Lung (tissue), 12 donors: ENCODE results near the gene IGIP. TPM values are rescaled to one million over a fixed set of nuclear protein-coding genes. Genes with fewer than 3 reads are reported as not detected.
"Not testable (repeated sequence)": the region's sequence is repeated elsewhere in the genome, so short reads cannot be mapped to it uniquely, and the experiment has no call there.

ENCODE experiments used
- ATAC-seq: fragments of 200-7000 bp; cut with Tn5 transposase; one replicate; pipeline ENCODE4 v1.9.1; 2020; ENCODE audit warnings: moderate number of reproducible peaks; ENCODE audit not compliant: insufficient read depth, low FRiP score
- DNase-seq, 3 donors: peaks; one replicate each; pipeline ENCODE4 v3.0.0-alpha.2; 2013 to 2017
- H3K27ac ChIP-seq, 2 donors: one replicate each; pipeline ENCODE4 v1.5.1; 2013; ENCODE audit warnings: mild to moderate bottlenecking in 2 of 2, moderate library complexity in 2 of 2, control low read depth in 1 of 2, inconsistent platforms in 1 of 2, low read depth in 1 of 2, low read length in 1 of 2
- H3K27me3 ChIP-seq, 3 donors: one replicate each; pipeline ENCODE4 v1.5.1; 2013; ENCODE audit warnings: low read length in 2 of 3; ENCODE audit not compliant: control insufficient read depth in 3 of 3, insufficient read depth in 3 of 3
- H3K36me3 ChIP-seq, 4 donors: one replicate each; pipeline ENCODE4 v1.5.1; 2013; ENCODE audit warnings: low read length in 4 of 4, mild to moderate bottlenecking in 1 of 4, moderate library complexity in 1 of 4; ENCODE audit not compliant: control insufficient read depth in 4 of 4, insufficient read depth in 4 of 4
- H3K4me1 ChIP-seq, 5 donors: one replicate each; pipeline ENCODE4 v1.5.1; 2013; ENCODE audit warnings: low read length in 5 of 5, mild to moderate bottlenecking in 2 of 5, moderate library complexity in 1 of 5; ENCODE audit not compliant: control insufficient read depth in 5 of 5, insufficient read depth in 5 of 5
- H3K4me3 ChIP-seq: one replicate; pipeline ENCODE4 v1.5.1; 2013; ENCODE audit warnings: mild to moderate bottlenecking, control low read depth, moderate library complexity
- H3K9ac ChIP-seq, 2 donors: one replicate each; pipeline ENCODE4 v1.5.1; 2013; ENCODE audit warnings: low read length in 2 of 2, control low read depth in 1 of 2; ENCODE audit not compliant: insufficient read depth in 1 of 2
- H3K9me3 ChIP-seq, 4 donors: one replicate each; pipeline ENCODE4 v1.5.1; 2013; ENCODE audit warnings: low read length in 3 of 4, mild to moderate bottlenecking in 1 of 4, moderate library complexity in 1 of 4; ENCODE audit not compliant: control insufficient read depth in 4 of 4, insufficient read depth in 3 of 4
- WGBS, 2 donors: extraction: QIAGEN DNeasy Blood & Tissue Kit; methylation state at CpG; one replicate each; pipeline ENCODE4 v1.1.7; 2013; 5-methylcytosine and 5-hydroxymethylcytosine counted together
- polyA plus RNA-seq, 2 donors: library from polyadenylated mRNA; stranded (reverse); fragments of 200-250 nt; gene quantifications; one replicate each; pipeline ENCODE4 v1.2.1, GENCODE V29; 2013
- total RNA-seq, 2 donors: library from RNA; depleted of rRNA in 1 of 2; stranded (reverse); fragments of >200 nt in 1 of 2; gene quantifications; one replicate each; pipeline ENCODE4 v1.2.1, GENCODE V29; 2014 to 2021
- TF ChIP-seq, protein P1 (sequence below): IDR thresholded peaks from 2 replicates; pipeline ENCODE4 v1.5.1; 2012; ENCODE audit warnings: mild to moderate bottlenecking; ENCODE audit errors: control extremely low read depth, extremely low read depth
- donor health status: control.
- donor health status: control.
- donor health status: Bipolar disorder and iron deficiency.
- donor health status: healthy.
- donor health status: DM: yes; HTN: yes; CAD: no.

Gene IGIP
- total and polyA plus RNA-seq, 4 donors: 2.8 to 11.1 (median 7.5) TPM

DNA sequence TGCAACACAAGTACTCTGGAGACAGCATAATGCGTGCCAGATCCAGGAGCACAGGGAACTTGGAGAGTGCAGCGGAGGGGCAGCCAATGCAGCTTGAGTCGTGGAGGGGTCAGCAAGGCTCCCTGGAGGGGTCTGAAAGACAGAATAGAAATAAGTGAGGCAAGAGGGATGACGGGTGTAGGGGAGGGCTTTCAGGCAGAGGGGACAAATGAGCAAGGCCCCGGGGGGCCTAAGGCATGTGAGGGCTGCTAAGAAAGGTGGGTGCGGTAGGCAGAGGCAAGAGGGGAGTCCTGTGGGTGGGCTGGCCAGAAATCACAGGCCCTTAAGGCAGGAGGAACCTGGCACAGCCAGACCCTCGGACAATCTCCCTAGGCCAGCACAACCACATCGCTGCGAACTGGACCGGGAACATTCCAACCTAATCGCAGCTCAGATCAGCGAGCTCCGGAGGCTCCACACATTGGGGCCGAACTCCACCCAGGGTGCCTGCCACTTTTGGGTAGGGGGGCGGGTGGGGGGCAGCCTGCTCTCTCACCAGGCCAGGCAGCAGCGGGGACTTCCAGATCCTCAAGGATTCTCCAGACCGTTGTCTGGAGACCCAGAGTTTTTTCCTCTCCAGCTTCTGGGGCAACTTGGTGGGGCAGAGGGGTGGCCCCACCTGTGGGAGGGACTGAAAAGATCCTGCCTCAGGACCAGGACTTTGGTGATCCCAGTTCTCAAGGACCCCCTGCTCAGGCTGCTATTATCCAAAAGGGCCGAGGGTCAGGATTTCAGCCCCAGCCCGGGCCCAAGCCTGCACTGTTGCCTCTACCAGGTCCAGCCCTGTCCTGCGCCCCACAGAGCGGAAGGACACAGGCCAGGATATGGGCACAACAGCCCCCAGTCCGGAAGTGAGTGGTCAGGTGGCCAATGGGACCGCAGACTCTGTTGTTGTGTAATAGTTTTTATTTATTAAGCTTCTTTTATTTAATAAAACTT lies 26.6 kb downstream of the IGIP start:
- TF ChIP-seq, protein P1, sequence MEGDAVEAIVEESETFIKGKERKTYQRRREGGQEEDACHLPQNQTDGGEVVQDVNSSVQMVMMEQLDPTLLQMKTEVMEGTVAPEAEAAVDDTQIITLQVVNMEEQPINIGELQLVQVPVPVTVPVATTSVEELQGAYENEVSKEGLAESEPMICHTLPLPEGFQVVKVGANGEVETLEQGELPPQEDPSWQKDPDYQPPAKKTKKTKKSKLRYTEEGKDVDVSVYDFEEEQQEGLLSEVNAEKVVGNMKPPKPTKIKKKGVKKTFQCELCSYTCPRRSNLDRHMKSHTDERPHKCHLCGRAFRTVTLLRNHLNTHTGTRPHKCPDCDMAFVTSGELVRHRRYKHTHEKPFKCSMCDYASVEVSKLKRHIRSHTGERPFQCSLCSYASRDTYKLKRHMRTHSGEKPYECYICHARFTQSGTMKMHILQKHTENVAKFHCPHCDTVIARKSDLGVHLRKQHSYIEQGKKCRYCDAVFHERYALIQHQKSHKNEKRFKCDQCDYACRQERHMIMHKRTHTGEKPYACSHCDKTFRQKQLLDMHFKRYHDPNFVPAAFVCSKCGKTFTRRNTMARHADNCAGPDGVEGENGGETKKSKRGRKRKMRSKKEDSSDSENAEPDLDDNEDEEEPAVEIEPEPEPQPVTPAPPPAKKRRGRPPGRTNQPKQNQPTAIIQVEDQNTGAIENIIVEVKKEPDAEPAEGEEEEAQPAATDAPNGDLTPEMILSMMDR: no peak
- H3K36me3 ChIP-seq: no peaks in the 10 kb centered on the region
- DNase-seq: peak in 2 of 3 donors; percentile 43 to 46
- peaks cover 0 to 16% (median 6%) of the 10 kb centered on the region in 5 donors for H3K4me1 ChIP-seq
- H3K9me3 ChIP-seq: no peaks in the 10 kb centered on the region
- no peak overlapping the region for H3K4me3 ChIP-seq
- 57 to 63% methylated on average over 23 of the region's 23 CpGs for WGBS, 2 donors
- no peak overlapping the region for H3K9ac ChIP-seq
- H3K27ac ChIP-seq: no peak overlapping the region
- ATAC-seq: no peak
- H3K27me3 ChIP-seq: peaks cover 0 to 15% (median 12%) of the 10 kb centered on the region in 3 donors

DNA sequence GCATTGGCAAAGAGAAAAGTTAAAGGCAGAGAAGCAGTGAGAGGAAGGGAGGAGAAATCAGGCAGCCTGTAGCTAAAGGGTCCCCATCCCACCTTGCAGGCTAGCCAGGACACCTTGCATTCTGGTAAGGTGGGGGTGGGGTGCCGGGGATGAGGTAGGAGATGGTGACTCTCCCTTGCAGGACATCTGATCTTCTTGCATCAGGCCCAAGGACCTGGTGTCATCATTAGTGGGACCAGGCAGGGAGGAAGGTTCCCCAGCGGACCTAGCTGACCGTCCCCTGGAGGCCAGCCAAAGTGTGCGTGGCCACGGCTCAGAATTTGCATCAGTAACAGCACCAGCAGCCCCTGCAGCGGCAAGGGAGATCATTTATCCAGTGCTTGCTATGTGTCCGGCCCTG lies 27.5 kb downstream of the IGIP start:
- H3K27ac ChIP-seq: peak overlapping the region in 1 of 2 donors; percentile 42
- no peak for ATAC-seq

DNA sequence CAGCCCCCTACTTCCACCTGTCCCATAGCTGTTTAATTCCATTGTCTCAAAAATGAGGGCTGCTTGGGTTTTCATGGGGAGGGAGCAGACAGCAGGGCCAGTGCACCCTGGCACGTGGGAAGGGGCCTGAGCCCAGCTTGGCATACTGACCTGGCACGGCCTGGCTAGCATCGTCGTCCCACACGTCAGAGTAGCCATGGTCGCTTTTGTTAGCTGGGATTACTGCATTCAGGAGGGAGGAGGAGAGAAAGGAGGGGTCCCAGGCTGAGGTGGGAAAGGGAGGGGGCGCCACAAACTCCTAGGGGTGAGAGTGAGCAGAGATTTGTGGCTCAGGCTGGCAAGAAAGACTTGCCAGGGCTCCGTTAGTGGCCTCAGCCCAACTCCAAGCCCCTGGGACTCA lies 28.2 kb downstream of the IGIP start:
- no peak for DNase-seq
- Histone ChIP-seq H3K4me3 (no peak overlapping the region), H3K27ac (peak overlapping the region in 1 of 2 donors; percentile 37), H3K9ac (no peak overlapping the region), H3K9me3 (no peaks in the 10 kb centered on the region), H3K4me1 (peaks cover 0 to 18% (median 6%) of the 10 kb centered on the region in 5 donors), H3K36me3 (no peaks in the 10 kb centered on the region), H3K27me3 (peaks cover 0 to 2% (median 0%) of the 10 kb centered on the region in 3 donors)
- TF ChIP-seq, protein P1: no peak
- ATAC-seq: no peak
- 76 to 82% methylated on average over 8 of the region's 8 CpGs for WGBS, 2 donors

More for the DNA sequence above, 27.5 kb downstream of the IGIP start:
- Histone ChIP-seq H3K4me1 (peaks cover 0 to 18% (median 6%) of the 10 kb centered on the region in 5 donors), H3K4me3 (no peak overlapping the region), H3K36me3 (no peaks in the 10 kb centered on the region), H3K9me3 (no peaks in the 10 kb centered on the region), H3K9ac (no peak overlapping the region), H3K27me3 (peaks cover 0 to 6% (median 3%) of the 10 kb centered on the region in 3 donors)
- 56 to 58% methylated on average over 7 of the region's 7 CpGs for WGBS, 2 donors
- TF ChIP-seq, protein P1: no peak
- DNase-seq: no peak

DNA sequence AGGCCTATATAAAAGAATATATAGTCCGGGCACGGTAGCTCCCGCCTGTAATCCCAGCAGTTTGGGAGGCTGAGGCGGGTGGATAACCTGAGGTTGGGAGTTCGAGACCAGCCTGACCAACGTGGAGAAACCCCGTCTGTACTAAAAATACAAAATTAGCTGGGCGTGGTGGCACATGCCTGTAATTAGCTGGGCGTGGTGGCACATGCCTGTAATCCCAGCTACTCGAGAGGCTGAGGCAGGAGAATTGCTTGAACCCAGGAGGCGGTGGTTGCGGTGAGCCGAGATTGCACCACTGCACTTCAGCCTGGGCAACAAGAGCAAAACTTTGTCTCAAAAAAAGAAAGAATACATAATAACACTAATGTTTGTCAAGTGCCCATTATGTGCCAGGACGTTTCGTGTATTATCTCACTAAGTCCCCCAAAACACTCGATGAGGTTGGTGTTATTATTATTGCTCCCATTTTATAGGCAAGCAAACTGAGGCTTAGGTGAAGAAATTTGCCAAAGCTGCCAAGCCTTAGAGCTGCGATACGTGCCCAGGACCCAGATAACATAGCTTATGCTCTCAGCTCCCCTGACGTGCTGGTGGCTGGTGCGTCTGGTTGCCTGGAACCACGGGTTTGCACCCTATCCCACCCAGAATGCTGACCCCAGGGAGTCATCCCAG lies 29.1 kb downstream of the IGIP start:
- ATAC-seq, H3K9me3 ChIP-seq, H3K9ac ChIP-seq, H3K27ac ChIP-seq, H3K36me3 ChIP-seq, H3K4me3 ChIP-seq, DNase-seq, H3K27me3 ChIP-seq: not testable (repeated sequence)
- peaks cover 0 to 18% (median 6%) of the 10 kb centered on the region in 5 donors for H3K4me1 ChIP-seq
- 80 to 86% methylated on average over 21 of the region's 21 CpGs for WGBS, 2 donors
